Measurements from ENCODE around the gene WFIKKN2. TPM values are rescaled to one million over a fixed set of nuclear protein-coding genes. Genes with fewer than 3 reads are reported as not detected.

The WFIKKN2 gene
- polyA plus RNA-seq, 1 of the 3 experiments (the other 2 are of a cell fraction) = not detected

DNA sequence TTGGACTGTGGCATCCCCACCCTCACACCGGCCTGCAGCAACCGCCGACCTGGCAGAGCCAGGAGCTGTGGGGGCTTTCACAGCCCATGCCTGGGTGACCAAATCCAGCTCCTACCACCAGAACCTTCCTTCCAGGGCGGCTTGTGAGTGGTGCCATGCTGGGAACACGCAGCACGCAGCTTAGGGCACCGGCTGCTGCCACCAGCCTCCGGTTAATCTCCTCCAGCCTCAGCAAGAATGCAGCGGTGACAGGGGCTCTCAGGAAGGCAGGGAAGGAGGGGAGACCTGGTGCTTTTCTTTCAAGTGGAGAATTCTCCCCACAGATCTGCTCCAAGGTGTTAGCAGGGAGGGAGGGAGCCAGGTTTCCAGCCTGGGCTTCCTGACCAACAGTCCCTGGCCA is 35.8 kb upstream of the WFIKKN2 start:
- H4K20me1 ChIP-seq (ENCODE audit: insufficient read depth) = no peaks in the 10 kb centered on the region
- ChIA-PET CTCF (interaction anchor here (0.7 to 8.9 kb wide), 8 partner anchors 9 to 53 kb away, joined by 3 to 95 read pairs (median 8); no protein-coding TSS in a partner anchor), POLR2A (interaction anchor here (1.1 kb wide), 1 partner anchor 14 kb away, joined by 3 read pairs; no protein-coding TSS in a partner anchor)
- H3K27me3 ChIP-seq (ENCODE audit: insufficient read depth) = no peaks in the 10 kb centered on the region
- TF ChIP-seq NRF1 (IDR thresholded peaks at IDR 0.05; ENCODE audit: low read depth, low read length) = no peak
- TF ChIP-seq RCOR1 (IDR thresholded peaks at IDR 0.05; ENCODE audit: low read length) = no peak
- no peak for TF ChIP-seq POLR2AphosphoS5 (IDR thresholded peaks at IDR 0.05; ENCODE audit: low read depth, low read length)
- TF ChIP-seq MXI1 (IDR thresholded peaks at IDR 0.05; ENCODE audit: low read depth, low read length) = no peak
- TF ChIP-seq, protein P1, sequence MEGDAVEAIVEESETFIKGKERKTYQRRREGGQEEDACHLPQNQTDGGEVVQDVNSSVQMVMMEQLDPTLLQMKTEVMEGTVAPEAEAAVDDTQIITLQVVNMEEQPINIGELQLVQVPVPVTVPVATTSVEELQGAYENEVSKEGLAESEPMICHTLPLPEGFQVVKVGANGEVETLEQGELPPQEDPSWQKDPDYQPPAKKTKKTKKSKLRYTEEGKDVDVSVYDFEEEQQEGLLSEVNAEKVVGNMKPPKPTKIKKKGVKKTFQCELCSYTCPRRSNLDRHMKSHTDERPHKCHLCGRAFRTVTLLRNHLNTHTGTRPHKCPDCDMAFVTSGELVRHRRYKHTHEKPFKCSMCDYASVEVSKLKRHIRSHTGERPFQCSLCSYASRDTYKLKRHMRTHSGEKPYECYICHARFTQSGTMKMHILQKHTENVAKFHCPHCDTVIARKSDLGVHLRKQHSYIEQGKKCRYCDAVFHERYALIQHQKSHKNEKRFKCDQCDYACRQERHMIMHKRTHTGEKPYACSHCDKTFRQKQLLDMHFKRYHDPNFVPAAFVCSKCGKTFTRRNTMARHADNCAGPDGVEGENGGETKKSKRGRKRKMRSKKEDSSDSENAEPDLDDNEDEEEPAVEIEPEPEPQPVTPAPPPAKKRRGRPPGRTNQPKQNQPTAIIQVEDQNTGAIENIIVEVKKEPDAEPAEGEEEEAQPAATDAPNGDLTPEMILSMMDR (IDR thresholded peaks at IDR 0.05) = no peak
- no peak for TF ChIP-seq GATA2 (CRISPR knock-in tag; IDR thresholded peaks at IDR 0.05)
- TF ChIP-seq RFX5 (IDR thresholded peaks at IDR 0.05; ENCODE audit: low read length) = no peak
- no peak for TF ChIP-seq JUND (IDR thresholded peaks at IDR 0.05)
- no peak for TF ChIP-seq GABPA (IDR thresholded peaks at IDR 0.05; ENCODE audit: low read depth)
- TF ChIP-seq SIN3A (IDR thresholded peaks at IDR 0.05; ENCODE audit: borderline replicate concordance, low read depth, low read length) = no peak
- TF ChIP-seq, protein P2, sequence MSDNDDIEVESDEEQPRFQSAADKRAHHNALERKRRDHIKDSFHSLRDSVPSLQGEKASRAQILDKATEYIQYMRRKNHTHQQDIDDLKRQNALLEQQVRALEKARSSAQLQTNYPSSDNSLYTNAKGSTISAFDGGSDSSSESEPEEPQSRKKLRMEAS (IDR thresholded peaks at IDR 0.05; ENCODE audit: low read depth) = no peak
- no peak for TF ChIP-seq CHD2 (IDR thresholded peaks at IDR 0.05; ENCODE audit: low read length, partially characterized antibody)
- no peak for TF ChIP-seq FOXM1 (IDR thresholded peaks at IDR 0.05; ENCODE audit: low read depth)
- no peak for TF ChIP-seq RXRA (IDR thresholded peaks at IDR 0.05; ENCODE audit: borderline replicate concordance, low read depth)
- no peak for TF ChIP-seq ELF1 (IDR thresholded peaks at IDR 0.05)
- TF ChIP-seq, protein P3, sequence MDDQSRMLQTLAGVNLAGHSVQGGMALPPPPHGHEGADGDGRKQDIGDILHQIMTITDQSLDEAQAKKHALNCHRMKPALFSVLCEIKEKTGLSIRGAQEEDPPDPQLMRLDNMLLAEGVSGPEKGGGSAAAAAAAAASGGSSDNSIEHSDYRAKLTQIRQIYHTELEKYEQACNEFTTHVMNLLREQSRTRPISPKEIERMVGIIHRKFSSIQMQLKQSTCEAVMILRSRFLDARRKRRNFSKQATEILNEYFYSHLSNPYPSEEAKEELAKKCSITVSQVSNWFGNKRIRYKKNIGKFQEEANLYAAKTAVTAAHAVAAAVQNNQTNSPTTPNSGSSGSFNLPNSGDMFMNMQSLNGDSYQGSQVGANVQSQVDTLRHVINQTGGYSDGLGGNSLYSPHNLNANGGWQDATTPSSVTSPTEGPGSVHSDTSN (IDR thresholded peaks at IDR 0.05) = no peak
- no peak for TF ChIP-seq EP300 (IDR thresholded peaks at IDR 0.05; ENCODE audit: borderline replicate concordance in 1 of 2, low read depth in 1 of 2, low read length in 1 of 2)
- TF ChIP-seq MEF2A (IDR thresholded peaks at IDR 0.05; ENCODE audit: borderline replicate concordance, low read depth) = no peak
- TF ChIP-seq, protein P4, sequence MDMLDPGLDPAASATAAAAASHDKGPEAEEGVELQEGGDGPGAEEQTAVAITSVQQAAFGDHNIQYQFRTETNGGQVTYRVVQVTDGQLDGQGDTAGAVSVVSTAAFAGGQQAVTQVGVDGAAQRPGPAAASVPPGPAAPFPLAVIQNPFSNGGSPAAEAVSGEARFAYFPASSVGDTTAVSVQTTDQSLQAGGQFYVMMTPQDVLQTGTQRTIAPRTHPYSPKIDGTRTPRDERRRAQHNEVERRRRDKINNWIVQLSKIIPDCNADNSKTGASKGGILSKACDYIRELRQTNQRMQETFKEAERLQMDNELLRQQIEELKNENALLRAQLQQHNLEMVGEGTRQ (IDR thresholded peaks at IDR 0.05; ENCODE audit: borderline replicate concordance, low read depth, low read length) = no peak
- H3K9ac ChIP-seq = no peak overlapping the region
- peaks cover 0 to 7% of the 10 kb centered on the region in 2 experiments; a peak in 1 of 4 replicates for H3K4me1 ChIP-seq (ENCODE audit: control insufficient read depth in 1 of 2, insufficient read depth in 2 of 2, low read depth in 1 of 2, low read length in 1 of 2)
- H2AFZ ChIP-seq (ENCODE audit: low read depth) = no peak overlapping the region
- H3K27ac ChIP-seq (ENCODE audit: low read depth in 2 of 2, low read length in 1 of 2) = no peak overlapping the region
- 80% methylated on average over 9 of the region's 9 CpGs for WGBS (ENCODE audit: low lambda C conversion rate)
- H3F3A ChIP-seq (replicated peaks; ENCODE audit: insufficient read depth) = no peaks in the 10 kb centered on the region
- H3K4me3 ChIP-seq (ENCODE audit: low read depth in 2 of 2, low read length in 1 of 2) = no peak overlapping the region
- H3K36me3 ChIP-seq (replicated peaks in 1 of 2; ENCODE audit: control insufficient read depth in 1 of 2, insufficient read depth in 2 of 2, low read length in 1 of 2) = no peaks in the 10 kb centered on the region
- H3K9me3 ChIP-seq = no peaks in the 10 kb centered on the region
- no peak for DNase-seq
- no peak overlapping the region for H3K4me2 ChIP-seq
- no peaks in the 10 kb centered on the region for H3K79me2 ChIP-seq (ENCODE audit: insufficient read depth)
- H3K9me2 ChIP-seq = no peaks in the 10 kb centered on the region
